Measurements from ENCODE around the gene TAS2R41.
"Not testable (repeated sequence)": the region's sequence is repeated elsewhere in the genome, so short reads cannot be mapped to it uniquely, and the experiment has no call there.

Gene TAS2R41

DNA sequence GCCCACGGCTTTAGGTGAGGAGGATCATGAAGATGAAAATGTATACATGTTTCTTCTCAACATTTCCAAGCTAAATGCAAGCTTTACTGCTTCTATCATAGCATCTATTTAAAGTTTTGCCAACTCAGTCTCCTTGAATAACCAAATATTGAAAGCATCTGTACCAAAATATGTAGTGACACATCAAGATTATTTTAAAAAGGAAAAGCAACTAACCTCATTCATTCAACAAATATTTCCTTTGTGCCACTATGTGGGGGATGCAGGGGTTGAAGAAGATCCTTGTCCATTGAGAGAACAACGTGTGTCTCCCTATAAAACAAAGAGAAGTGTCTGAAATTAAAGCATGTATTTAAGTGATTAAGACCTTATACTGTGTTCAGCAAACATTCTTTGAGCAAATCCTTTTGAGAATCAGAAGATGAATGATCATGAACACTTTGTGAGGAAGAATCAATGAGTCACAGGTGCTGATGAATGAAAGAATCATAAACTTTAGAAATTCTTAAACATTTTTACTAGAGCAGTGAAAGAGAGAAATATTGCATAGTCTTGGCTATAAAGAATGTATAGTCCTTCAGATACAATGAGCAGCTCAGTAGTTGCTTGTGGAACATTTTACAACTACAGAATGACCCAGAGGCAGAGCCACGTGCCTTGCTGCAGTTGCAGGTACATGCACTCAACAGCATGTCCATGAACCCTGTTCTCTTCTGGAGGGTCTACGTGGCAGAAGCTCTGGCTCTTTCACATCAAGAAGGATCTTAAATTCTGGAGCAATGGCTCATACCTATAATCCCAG, 20.5 kb upstream of the TAS2R41 start:
- no peak for DNase-seq

DNA sequence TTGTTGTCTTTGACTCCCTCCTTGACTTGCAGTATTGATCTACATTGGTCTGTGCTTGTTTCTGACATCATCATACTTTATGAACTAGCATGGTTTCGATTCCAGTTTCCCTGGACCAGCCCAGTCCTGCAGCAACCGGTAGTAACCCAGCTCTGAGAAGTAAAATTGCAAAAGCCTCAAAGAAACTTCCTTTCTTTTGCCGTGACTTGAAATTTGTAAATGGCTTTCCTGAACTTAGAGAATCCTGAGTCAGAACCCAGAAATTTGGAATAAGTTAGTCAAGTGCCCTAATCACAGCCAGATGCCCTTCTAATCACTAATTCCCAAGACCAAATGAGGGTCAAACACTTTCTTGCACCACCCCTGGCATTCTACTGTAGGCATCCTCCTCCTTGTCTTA, 19.4 kb upstream of the TAS2R41 start:
- no peak for DNase-seq

DNA sequence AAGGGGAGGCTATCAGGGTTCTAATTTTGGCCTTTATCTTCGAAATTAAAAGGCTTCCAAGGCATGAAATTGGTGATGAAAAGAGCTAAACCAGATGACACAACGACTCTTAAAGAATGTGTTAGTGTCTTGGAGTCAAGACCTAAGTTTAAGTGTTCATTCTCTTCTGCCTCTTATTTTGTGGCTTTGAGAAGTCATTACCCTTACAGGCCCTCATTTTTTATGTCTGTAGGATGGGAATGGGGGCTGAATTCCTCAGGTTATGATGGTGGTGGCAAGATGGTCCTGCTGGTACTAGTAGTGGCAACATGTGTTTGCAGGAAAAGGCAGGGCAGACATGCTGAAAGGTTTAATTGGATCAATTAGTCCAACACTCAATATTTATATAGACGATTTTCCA, 19.0 kb upstream of the TAS2R41 start:
- no peak for DNase-seq

DNA sequence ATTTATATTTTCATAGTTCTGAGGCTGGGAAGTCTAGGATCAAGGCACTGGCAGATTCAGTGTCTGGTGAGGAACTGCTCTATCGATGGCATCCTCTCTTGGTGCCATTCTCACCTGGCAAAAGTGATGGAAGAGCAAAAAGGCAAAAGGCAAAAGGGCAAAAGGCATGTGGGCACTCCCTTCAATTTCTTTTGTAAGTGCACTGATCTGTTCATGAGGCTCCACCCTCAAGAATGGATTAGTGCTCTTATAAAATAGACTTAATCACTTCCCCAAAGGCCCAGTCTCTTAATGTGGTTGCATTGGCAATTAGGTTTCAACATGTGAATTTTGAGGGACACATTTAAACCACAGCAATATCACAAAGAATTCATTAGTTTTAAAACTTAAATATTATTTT, 18.3 kb upstream of the TAS2R41 start:
- DNase-seq: no peak

DNA sequence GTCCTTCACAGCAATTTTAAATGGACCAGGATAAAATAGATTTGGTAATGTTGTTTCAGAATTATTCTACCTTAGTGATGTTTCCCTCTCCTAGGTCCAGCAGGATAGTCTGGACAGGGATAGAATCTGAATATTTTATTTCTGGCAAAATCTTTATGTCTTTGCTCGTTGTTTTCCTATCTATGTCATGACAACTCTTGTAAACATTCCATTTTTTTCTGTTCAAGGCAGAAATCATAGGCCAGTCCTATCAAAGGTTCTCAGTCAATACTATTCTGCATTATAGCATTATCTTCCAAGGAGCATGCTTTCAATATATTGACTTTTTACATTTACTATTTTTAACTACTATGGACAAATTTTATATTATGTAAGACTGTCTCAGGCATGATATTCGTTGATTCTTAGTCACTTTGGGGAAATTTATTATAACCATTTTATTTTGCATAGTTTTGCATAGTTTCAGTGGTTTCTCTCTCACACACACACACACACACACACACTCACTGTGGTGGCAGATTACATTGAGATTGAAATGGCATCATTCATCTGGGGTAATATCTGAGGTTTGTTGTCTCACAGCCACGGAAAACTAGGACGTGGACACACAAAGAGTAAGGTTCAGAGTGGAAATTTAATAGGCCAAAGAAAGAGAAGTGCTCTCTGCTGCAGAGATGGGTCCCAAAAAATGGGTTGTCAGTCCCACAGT, 17.2 kb upstream of the TAS2R41 start:
- no peak for DNase-seq

DNA sequence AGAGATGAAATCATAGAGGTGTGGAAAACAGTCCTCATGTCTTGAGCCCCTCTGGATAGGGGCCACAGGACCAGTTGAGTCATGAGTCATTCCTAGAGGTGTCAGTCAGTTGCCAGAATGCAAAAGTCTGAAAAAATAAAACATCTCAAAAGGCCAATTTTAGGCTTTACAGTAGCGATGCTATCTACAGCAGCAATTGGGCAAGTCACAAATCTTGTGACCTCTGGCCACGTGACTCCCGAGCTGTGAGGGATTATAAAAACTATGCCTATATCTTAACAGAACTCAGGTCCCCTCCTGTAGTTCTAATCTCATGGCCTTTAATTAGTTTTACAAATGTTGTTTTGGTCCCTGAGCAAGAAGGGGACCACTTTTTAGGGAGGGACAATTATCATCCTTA, 15.6 kb upstream of the TAS2R41 start:
- DNase-seq: no peak

DNA sequence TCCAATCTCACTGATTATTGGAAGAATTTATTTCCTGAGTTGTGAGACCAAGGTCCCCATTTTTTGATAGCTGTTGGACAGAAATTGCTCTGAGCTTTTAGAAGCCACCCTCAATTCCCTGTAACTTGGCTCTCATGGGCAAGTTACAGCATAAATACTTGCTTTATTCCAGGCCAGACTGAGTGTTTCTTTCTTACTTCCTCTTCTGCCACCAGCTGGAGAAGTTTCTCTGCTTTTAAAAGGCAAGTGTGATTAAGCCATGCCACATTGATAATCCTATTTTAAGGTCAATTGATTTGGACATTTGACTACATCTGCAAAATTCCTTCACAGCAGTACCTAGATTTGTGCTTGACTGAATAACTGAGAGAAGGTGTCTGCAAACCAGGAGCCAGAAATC, 14.1 kb upstream of the TAS2R41 start:
- no peak for DNase-seq

DNA sequence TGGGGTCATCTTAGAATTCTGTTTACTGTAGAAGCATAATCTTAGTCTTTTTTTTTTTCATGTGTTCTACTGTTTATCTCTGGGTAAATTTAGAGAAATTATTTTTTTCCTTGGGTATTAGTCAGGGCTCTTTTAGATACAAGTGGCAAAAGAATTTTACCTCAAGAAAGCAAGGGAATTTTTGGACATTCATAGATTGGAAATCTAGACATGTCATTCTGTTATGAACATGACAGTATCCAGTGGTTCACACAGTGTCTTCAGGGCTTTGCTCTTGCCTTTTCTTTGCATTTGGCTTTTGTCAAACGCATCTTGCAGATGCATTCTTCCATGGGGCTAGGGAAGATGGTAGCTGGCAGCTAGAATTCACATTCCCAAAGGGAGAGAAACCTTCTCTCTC, 13.7 kb upstream of the TAS2R41 start:
- no peak for DNase-seq

DNA sequence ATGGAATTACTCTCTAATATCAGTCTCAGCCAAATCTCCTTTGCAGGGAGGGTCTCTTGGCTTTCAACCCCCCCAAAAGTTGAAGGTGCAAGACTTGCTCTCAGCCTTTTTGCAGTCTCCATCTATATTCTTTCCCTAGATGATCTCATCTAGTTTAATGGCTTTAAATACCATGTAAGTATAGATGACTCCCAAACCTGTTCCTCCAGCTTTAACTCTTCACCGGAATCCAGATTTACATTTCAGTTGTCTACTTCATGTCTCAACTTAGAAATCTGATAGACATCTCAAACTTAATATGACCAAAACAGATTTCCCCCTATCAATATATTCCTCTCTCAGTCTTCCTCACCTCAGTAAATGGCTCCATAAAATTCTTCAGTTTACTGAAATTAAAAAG, 9.9 kb upstream of the TAS2R41 start:
- DNase-seq: no peak

DNA sequence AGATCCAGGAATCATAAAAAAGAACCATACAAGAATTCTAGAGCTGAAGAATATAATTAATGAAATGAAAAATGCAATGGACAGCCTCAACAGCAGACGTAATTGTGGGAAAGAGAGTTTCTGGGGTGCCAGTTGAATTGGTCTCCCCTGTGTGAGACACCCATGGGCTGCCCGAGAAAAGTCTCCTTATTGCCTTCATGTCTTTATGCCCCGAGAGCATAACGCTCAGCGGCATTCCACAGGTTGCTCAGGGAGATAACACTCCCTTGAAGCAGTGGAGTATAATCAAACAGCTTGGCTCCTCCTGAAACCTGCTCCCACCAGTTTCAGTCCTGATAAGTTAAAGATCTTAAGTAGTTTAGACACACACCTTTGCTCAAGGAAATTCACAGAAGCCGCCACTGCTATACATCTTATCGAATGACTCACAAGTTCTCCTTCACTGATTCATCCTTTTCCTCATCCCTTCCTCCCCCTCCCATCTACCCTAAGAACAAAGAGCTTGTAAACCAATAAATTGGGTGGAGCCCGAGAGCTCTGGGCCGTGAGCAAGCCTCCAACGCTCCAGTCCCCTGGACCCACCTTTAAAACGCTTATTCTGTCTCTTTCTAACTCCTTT, 5.5 kb upstream of the TAS2R41 start:
- DNase-seq: peak; percentile 94

DNA sequence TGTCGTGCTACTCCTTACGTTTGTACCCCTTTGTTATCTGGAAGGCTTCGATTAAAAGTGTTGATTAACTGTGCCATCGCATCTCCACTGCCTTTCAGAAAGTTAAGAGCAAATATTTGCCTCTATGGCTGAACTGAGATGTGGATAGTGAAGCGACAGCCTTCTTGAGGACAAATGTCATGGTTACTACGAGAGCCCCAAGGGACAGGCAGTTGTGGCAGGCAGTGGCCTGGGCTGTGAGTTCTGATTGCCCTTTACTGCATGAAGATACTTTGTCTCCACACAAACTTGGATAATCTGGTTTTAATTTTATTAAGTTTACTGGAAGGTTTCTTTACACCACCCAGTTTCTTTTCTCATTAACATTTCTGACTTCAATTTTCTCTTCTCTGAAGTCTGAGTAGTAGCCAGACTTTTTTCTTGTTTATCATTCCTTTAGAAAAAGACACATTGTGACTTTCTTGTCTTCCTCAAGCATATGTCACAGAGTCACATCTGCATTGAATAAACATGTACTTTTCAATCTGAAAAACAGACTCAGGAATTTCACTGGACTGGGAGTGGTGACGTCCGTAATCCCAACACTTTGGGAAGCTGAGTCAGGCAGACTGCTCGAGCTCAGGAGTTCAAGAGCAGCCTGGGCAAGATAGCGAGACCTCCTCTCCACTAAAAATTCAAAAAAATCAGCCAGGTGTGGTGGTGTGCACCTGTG, 1.5 kb downstream of the TAS2R41 start:
- DNase-seq: no peak

DNA sequence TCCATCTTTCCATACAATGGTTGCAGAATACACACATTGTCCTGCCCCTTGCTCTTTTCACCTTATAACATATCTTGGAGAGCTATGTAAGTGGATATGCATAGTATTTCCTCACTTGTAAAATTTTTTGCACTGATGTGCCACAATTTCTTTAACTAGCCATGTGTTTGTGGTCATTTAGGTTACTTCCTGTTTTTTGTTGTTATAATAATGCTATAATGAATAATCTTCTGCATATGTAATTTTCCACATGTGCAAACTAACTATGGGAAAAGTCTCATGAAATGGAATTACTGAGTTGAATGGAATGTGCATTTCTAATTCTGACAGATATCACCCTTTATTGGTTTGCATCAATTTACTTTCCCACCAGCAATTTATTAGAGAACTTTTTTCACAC, 2.8 kb downstream of the TAS2R41 start:
- DNase-seq: no peak

DNA sequence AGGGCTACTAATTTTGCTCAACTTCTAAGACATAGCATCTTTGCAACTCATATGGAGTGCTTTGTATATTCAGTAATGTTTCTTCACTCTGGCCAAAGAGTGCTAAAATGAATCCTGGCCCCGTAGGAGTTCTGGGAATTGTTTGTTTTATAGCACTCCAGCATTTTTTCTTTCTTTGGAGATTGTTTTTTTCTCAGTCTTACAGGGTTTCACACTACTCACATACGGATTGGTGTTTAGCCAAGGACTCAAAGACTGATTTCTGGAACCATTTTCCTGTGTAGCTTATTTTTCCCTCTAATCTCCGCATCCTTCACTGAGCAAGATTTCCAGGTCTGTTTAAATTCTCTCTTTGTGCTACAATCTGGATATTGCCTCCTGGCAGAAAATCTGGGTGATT, 6.4 kb downstream of the TAS2R41 start:
- DNase-seq: no peak

DNA sequence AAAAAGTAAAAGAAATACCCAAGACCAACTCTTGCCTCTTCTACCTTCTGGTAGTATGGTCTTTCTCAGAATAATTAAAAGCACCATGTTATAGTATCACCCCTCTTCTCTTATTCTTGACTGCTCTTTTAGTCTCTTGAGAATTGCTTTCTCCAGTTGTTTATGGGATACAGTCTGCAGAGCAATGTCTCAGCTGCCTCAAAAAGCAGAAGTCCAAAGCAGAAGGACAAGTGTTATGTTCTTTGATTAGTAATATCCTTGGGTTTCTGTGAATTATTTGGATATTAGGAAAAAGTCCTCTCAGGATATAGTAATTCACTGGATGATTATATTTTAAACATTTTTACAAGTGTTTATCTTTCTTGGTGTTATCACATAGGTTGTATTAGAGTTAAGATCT, 7.4 kb downstream of the TAS2R41 start:
- DNase-seq: no peak

DNA sequence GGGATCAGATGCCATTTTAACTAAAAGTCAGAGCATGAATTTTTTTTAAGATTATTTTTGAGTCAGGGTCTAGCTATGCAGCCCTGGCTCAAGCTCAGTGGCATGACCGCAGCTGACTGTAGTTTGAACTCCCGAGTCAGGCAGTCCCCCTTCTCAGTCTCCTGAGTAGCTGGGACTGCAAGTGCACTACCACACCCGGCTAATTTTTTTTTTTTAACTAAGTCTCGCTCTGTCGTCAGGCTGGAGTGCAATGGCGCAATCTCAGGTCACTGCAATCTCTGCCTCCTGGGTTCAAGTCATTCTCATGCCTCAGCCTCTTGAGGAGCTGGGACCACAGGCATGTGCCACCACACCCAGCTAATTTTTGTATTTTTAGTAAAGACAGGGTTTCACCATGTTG, 7.8 kb downstream of the TAS2R41 start:
- no peak for DNase-seq

DNA sequence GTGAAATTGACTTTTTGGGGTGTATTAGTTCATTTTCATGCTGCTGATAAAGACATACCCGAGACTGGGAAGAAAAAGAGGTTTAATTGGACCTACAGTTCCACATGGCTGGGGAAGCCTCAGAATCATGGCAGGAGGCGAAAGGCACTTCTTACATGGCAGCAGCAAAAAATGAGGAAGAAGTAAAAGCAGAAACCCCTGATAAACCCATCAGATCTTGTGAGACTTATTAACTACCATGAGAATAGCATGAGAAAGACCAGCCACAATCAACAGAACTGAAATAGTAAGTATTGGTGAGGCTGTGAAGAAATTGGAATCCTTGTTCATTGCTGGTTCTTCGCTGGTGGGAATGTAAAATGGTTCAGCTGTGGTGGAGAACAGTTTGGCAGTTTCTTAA, 8.6 kb downstream of the TAS2R41 start:
- DNase-seq: not testable (repeated sequence)

DNA sequence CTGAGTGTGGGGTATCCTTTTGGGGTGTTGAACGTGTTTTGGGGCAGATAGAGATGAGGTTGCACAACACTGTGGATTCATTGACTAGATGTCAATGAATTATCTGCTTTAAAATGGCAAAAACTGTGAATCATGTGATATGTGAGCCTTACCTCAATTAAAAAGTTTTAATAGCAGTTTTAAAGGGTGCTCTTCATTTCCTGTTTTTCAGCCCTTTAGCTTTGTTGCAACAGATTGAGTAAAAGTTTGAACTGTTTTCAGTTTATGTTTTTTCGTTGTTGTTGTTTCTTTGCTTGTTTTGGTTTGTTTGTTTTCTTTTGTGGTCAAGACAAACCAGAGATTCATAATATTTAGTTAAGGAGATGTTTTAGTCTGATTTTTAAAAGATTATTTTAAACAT, 9.4 kb downstream of the TAS2R41 start:
- no peak for DNase-seq

DNA sequence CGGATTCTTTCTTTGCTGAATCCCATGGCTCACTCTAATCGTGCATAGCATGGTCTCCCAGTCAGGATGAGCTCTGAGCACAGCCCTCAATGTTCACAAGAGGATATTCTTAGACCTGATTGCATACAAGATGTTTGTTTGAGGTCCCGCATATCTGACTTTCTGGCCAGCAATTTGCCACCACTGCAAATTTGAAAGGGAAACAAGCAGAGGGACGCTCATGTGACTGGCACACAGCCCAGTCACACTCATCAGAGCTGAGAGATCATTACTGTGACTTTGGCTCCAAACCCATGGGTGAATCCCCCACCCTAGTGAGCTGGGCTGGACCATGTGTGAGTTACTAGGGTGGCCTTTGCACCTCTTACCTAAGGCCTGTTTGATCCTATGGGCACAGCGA, 9.9 kb downstream of the TAS2R41 start:
- no peak for DNase-seq

DNA sequence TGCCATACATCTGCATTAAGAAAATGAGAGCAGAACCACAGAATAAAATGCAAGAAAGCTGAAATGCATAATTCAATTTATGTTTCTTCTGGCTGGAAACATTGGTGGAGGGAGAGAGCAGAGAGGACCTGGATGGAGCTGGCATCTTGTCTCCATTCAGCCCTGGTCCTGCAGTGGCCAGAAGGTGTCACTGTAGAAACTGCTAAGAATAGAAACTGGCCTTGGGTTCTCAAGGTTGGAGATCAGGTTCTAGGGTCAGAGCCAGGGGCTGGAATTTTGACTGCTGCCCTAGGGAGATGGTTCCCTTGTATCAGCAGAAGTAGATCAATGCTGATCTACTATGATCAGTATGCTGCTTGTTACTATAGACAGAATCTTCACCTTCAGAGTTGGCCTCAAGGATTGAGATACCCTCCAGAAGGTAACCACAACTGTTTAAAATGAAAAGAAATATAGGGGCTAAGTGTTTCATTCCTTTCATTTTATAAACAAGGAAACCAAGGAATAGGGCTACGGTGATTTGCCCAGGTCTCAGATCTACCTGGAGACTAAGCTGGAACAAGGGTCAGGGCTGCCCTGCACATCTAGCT, 13.1 kb downstream of the TAS2R41 start:
- peak; percentile 12 for DNase-seq

DNA sequence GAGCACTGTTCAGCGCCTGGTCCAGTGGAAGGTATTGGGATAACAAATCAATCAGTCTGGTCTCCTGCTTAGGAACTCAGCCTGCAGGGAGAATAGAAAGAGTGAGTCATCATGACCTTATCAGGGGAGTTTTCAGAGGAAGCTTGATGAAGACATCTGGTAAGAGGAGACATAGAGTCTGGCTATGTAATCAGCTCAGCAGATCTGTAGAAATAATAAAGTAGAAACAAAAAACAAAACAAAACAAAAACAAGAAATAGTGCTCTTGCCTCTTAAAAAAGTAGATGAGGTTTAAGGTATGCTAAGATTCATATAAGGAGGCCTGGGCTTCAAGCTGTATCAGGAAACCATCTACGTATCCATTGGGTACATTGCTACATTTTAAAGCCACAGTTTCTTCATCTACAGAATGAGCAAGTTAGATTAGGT, 14.4 kb downstream of the TAS2R41 start:
- DNase-seq: peak; percentile 80

DNA sequence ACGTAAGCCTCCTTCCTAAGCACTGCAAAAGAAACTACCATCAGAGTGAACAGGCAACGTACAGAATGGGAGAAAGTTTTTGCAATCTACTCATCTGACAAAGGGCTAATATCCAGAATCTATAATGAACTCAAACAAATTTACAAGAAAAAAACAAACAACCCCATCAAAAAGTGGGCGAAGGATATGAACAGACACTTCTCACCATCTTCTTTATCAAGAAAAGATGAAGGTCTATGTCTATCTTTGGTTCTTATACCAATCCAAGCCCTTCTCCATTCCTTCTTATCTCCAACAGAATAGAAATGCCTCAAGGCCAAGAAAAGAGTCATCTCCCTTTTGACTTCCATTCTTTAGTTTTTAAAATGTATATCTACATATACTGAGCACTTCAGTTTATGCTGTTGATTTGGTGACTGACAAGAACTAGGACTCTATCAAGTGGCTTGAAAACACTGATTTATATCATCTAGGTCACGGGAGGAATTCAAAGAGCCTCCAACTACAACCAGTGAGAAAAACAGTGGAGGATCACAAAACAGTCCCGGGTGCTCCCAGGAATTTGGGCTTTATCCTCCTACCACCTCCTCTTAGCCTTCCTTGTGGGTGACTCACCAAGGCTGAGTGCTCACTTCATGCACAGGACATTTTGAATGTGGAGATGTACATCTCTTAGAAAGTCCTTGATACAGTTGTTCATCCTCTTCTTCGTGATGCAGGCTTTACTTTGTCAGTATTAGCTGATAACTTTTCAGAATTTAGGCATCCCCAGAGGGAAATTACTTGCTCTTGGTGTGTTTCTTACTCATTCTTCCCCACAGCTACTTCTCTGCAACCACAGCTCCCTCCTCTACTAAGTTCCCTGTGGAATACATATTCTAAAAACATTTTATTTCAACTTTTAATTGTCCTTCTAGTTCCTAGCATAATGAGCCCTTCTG, 15.4 kb downstream of the TAS2R41 start:
- DNase-seq: peak; percentile 72

DNA sequence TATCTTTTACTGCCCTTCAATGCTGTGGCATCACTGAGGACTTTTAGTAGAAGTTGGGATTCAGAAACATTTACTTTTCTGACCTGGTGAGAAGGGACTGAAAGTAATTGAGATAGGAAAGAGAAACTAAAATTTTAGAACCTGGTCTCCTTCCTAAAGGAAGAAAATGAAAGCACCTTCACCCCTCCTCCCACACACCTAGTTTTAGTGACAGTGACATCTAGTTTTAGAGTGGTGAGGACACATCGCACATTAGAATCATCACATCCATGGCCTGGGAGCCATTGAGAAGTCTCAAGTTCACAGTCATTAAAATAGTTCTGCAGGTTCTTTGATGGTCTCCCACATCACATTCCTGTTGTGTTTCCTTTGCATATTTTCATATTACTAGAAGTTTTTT, 16.1 kb downstream of the TAS2R41 start:
- DNase-seq: no peak
